Gastrocnemius medialis (tissue), 4 donors: ENCODE measurements around the gene MACROD2. TPM values are rescaled to one million over a fixed set of nuclear protein-coding genes. Genes with fewer than 3 reads are reported as not detected.
"Not testable (repeated sequence)": the region's sequence is repeated elsewhere in the genome, so short reads cannot be mapped to it uniquely, and the experiment has no call there.

Experiments used
- ATAC-seq, 2 donors: fragments of 150-250 bp; one replicate each; pipeline ENCODE4 v1.9.1; 2016
- DNase-seq, 2 donors: peaks; one replicate each; pipeline ENCODE4 v3.0.0-alpha.2; 2019
- H3K27ac ChIP-seq, 4 donors: fragments of 200-600 bp; sonication (generic); 1 replicate in 1 of 4; 2 replicates in 3 of 4; pipeline ENCODE4 v1.5.1; 2016 to 2018; ENCODE audit warnings: mild to moderate bottlenecking in 2 of 4, moderate library complexity in 1 of 4
- H3K27me3 ChIP-seq, 3 donors: fragments of 200-600 bp; sonication (generic) in 2 of 3; 1 replicate in 1 of 3; 2 replicates in 2 of 3; pipeline versions ENCODE4 v1.5.1 to v1.6.0; 2016 to 2019; ENCODE audit warnings: mild to moderate bottlenecking in 1 of 3, moderate library complexity in 1 of 3
- H3K36me3 ChIP-seq, 2 donors: fragments of 200-600 bp; sonication (generic) in 1 of 2; one replicate each; pipeline ENCODE4 v1.5.1; 2017 to 2018
- H3K4me1 ChIP-seq, 2 donors: fragments of 200-600 bp; sonication (generic) in 1 of 2; one replicate each; pipeline ENCODE4 v1.5.1; 2016 to 2017; ENCODE audit warnings: mild to moderate bottlenecking in 2 of 2
- H3K4me3 ChIP-seq, 4 donors: fragments of 200-600 bp; sonication (generic) in 3 of 4; 1 replicate in 1 of 4; 2 replicates in 3 of 4; pipeline ENCODE4 v1.5.1; 2016 to 2019; ENCODE audit warnings: mild to moderate bottlenecking in 2 of 4
- H3K9me3 ChIP-seq, 3 donors: fragments of 200-600 bp; sonication (generic) in 2 of 3; 1 replicate in 1 of 3; 2 replicates in 2 of 3; pipeline ENCODE4 v1.5.1; 2016 to 2019
- POLR2A ChIP-seq, 2 donors: fragments of 450-650 bp; IDR thresholded peaks; one replicate each; pipeline ENCODE4 v1.6.1; 2017; ENCODE audit warnings: antibody characterized with exemption in 2 of 2, mild to moderate bottlenecking in 2 of 2, moderate library complexity in 2 of 2
- in situ Hi-C, 4 donors: fragments of 200-750 bp; cut with MboI; loops; one replicate each; pipeline versions ENCODE4 v1.15.0 to v1.8.0; 2017; ENCODE audit warnings: low sequenced_read_pairs in 4 of 4
- intact Hi-C: fragments of 100-400 bp; cut with DNase I; formaldehyde crosslinking; loops from one replicate; pipeline ENCODE4 v1.15.1; 2023; ENCODE audit warnings: low total_unique reads
- total RNA-seq, 4 donors: library from RNA; depleted of rRNA; stranded (reverse); fragments of >200 nt; gene quantifications; one replicate each; pipeline versions ENCODE4 v1.1.0 to v1.2.3, GENCODE V29; 2016
- TF ChIP-seq, protein P1 (sequence below), 5 experiments: fragments of 450-650 bp in 3 of 5; fragments of 200-600 bp in 2 of 5; sonication (generic) in 2 of 5; IDR thresholded peaks in 4 of 5; conservative IDR thresholded peaks in 1 of 5; 1 replicate in 4 of 5; 2 replicates in 1 of 5; pipeline ENCODE4 v1.5.1; 2016 to 2019; ENCODE audit warnings: antibody characterized with exemption in 5 of 5, mild to moderate bottlenecking in 3 of 5, moderate library complexity in 3 of 5

The MACROD2 gene
- total RNA-seq, 4 donors from 2014 or later, result 1.8 to 10.2 (median 3.6) TPM

- no peaks in the 10 kb centered on the region for H3K36me3 ChIP-seq
- no peak for ATAC-seq
- no peak for TF ChIP-seq POLR2A (IDR thresholded peaks at IDR 0.05)
- TF ChIP-seq, protein P1, sequence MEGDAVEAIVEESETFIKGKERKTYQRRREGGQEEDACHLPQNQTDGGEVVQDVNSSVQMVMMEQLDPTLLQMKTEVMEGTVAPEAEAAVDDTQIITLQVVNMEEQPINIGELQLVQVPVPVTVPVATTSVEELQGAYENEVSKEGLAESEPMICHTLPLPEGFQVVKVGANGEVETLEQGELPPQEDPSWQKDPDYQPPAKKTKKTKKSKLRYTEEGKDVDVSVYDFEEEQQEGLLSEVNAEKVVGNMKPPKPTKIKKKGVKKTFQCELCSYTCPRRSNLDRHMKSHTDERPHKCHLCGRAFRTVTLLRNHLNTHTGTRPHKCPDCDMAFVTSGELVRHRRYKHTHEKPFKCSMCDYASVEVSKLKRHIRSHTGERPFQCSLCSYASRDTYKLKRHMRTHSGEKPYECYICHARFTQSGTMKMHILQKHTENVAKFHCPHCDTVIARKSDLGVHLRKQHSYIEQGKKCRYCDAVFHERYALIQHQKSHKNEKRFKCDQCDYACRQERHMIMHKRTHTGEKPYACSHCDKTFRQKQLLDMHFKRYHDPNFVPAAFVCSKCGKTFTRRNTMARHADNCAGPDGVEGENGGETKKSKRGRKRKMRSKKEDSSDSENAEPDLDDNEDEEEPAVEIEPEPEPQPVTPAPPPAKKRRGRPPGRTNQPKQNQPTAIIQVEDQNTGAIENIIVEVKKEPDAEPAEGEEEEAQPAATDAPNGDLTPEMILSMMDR (IDR thresholded peaks at IDR 0.05 in 4 of 5, conservative IDR thresholded peaks at IDR 0.05 in 1 of 5), result no peak
- no peaks in the 10 kb centered on the region for H3K9me3 ChIP-seq
- intact Hi-C loops (no loop called here), in situ Hi-C loops (no loop called here)
- no peaks in the 10 kb centered on the region for H3K27me3 ChIP-seq
- no peak overlapping the region for H3K27ac ChIP-seq
- no peak overlapping the region for H3K4me3 ChIP-seq
- H3K4me1 ChIP-seq, result no peaks in the 10 kb centered on the region
- DNase-seq, result no peak
Measured at GRCh38 chr20:15374682-15375081, 1379.4 kb downstream of the MACROD2 start.

DNA sequence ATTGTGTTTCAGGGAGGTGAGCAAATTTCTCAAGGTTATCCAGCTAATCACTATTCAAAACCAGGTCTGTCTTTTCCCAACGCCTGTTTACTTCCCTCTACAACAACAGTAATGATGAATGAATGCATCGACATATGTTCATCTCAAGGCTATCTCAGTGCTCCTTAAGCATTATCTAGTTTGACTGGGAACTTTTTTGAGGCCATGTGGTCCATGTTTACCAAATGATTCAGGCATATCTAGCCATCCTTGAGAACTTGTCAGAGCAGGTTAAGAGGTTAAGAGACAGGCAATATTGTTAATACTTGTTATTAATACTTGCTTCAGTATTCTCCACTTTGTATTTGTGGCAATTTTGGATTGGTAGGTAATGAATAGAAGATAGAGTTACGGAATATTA is 1380.5 kb downstream of the MACROD2 start:
- no peaks in the 10 kb centered on the region for H3K9me3 ChIP-seq
- ATAC-seq, result no peak
- no peaks in the 10 kb centered on the region for H3K27me3 ChIP-seq
- in situ Hi-C loops (no loop called here), intact Hi-C loops (no loop called here)
- H3K4me3 ChIP-seq, result no peak overlapping the region
- no peak overlapping the region for H3K27ac ChIP-seq
- DNase-seq, result no peak
- H3K36me3 ChIP-seq, result no peaks in the 10 kb centered on the region
- TF ChIP-seq, protein P1 (IDR thresholded peaks at IDR 0.05 in 4 of 5, conservative IDR thresholded peaks at IDR 0.05 in 1 of 5), result no peak
- TF ChIP-seq POLR2A (IDR thresholded peaks at IDR 0.05), result no peak
- H3K4me1 ChIP-seq, result no peaks in the 10 kb centered on the region

DNA sequence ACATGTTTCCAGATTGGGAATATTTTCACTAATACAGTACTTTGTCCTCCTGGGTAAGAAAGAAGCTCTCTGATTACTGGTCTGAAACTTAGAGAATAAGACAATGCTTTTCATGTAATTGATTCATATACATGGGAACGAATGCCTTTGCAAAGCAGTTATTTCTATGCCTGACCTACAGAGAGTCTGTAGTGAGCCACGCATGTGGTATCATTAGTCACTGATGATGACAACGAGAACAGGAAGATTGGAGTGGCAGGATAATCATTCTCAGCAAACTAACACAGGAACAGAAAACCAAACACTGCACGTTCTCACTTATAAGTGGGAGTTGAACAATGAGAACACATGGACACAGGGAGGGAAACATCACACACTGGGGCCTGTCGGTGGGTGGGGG is 1382.3 kb downstream of the MACROD2 start:
- H3K27me3 ChIP-seq, ATAC-seq, H3K27ac ChIP-seq, DNase-seq, intact Hi-C loops, H3K4me1 ChIP-seq, H3K4me3 ChIP-seq, H3K9me3 ChIP-seq, H3K36me3 ChIP-seq, in situ Hi-C loops: not testable (repeated sequence)

DNA sequence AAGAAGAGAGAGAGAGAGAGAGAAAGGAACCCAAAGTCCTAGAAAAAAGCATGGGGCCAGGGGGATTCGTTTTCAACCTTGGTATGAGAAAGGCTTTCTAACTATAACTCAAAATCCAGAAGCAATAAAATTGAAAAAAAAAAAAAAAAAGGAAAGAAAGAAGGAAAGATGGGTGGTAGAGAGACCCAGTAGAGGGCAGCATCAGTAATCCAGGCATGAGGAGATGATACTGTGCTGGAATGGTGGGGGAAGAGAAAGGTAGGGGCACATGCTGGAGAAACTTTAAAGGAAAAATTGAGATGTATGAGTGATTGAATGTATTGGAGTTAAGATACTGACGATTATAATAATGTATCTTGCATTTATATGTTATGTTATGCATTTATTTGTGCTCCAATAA is 1382.8 kb downstream of the MACROD2 start:
- Histone ChIP-seq H3K4me3 (no peak overlapping the region), H3K27me3 (no peaks in the 10 kb centered on the region), H3K36me3 (no peaks in the 10 kb centered on the region), H3K27ac (no peak overlapping the region), H3K9me3 (no peaks in the 10 kb centered on the region), H3K4me1 (no peaks in the 10 kb centered on the region)
- ATAC-seq (no peak), DNase-seq (no peak)
- intact Hi-C loops, result no loop called here
- in situ Hi-C loops, result no loop called here
- no peak for TF ChIP-seq POLR2A (IDR thresholded peaks at IDR 0.05)
- TF ChIP-seq, protein P1 (IDR thresholded peaks at IDR 0.05 in 4 of 5, conservative IDR thresholded peaks at IDR 0.05 in 1 of 5), result no peak

GRCh38 chr20:15379681-15380296 is 1384.5 kb downstream of the MACROD2 start:
- in situ Hi-C loops (no loop called here), intact Hi-C loops (no loop called here)
- H3K4me1 ChIP-seq, result no peaks in the 10 kb centered on the region
- H3K4me3 ChIP-seq, result no peak overlapping the region
- no peaks in the 10 kb centered on the region for H3K36me3 ChIP-seq
- no peaks in the 10 kb centered on the region for H3K27me3 ChIP-seq
- DNase-seq (no peak), ATAC-seq (no peak)
- no peak for TF ChIP-seq POLR2A (IDR thresholded peaks at IDR 0.05)
- TF ChIP-seq, protein P1 (IDR thresholded peaks at IDR 0.05 in 4 of 5, conservative IDR thresholded peaks at IDR 0.05 in 1 of 5), result no peak
- H3K9me3 ChIP-seq, result no peaks in the 10 kb centered on the region
- H3K27ac ChIP-seq, result no peak overlapping the region
